Peyer's patch (tissue), 4 donors: ENCODE results near the gene CNTNAP2.

Experiments used
- POLR2A ChIP-seq, 2 donors: fragments of 450-650 bp; IDR thresholded peaks; one replicate each; pipeline ENCODE4 v1.5.1; 2017; ENCODE audit warnings: antibody characterized with exemption in 2 of 2, mild to moderate bottlenecking in 2 of 2, moderate library complexity in 2 of 2
- TF ChIP-seq, protein P1 (sequence below), 6 experiments: fragments of 450-650 bp in 4 of 6; fragments of 200-600 bp in 2 of 6; sonication (generic) in 1 of 6; IDR thresholded peaks; one replicate each; pipeline ENCODE4 v1.5.1; 2017 to 2019; ENCODE audit warnings: antibody characterized with exemption in 6 of 6, mild to moderate bottlenecking in 3 of 6, moderate library complexity in 1 of 6

DNA sequence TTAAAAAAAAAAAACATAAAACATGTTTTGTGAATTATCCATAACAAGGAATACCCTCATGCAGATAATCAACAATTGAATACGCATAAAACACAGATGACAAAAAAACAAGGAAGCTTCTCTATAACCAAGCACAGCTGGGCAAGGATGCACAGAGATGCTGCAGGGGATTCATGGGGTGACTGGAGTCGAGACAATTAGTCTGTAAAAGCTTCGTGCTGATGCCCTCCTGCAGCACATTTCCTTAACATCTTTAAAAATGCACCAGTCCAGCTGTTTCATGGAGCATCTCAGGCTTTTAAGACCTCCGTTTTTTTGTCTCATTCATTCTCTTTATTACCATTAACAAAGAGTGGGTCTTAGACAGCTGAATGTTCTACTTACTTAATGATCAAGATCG, 1680.0 kb downstream of the CNTNAP2 start:
- TF ChIP-seq, protein P1, sequence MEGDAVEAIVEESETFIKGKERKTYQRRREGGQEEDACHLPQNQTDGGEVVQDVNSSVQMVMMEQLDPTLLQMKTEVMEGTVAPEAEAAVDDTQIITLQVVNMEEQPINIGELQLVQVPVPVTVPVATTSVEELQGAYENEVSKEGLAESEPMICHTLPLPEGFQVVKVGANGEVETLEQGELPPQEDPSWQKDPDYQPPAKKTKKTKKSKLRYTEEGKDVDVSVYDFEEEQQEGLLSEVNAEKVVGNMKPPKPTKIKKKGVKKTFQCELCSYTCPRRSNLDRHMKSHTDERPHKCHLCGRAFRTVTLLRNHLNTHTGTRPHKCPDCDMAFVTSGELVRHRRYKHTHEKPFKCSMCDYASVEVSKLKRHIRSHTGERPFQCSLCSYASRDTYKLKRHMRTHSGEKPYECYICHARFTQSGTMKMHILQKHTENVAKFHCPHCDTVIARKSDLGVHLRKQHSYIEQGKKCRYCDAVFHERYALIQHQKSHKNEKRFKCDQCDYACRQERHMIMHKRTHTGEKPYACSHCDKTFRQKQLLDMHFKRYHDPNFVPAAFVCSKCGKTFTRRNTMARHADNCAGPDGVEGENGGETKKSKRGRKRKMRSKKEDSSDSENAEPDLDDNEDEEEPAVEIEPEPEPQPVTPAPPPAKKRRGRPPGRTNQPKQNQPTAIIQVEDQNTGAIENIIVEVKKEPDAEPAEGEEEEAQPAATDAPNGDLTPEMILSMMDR (IDR thresholded peaks at IDR 0.05) = no peak
- TF ChIP-seq POLR2A (IDR thresholded peaks at IDR 0.05) = no peak
